Stimulated activated CD4-positive, alpha-beta T cell treated with anti-CD3 and anti-CD28 coated beads, TNF-alpha, amount 100 ng/mL, for 1 hour (primary cell): ENCODE measurements around the gene GP1BB.

Source experiments
- DNase-seq, 3 donors: peaks; one replicate each; pipeline ENCODE4 v3.0.0-alpha.2; 2020; ENCODE audit warnings: low read depth in 3 of 3, low spot score in 1 of 3

The GP1BB gene

DNA sequence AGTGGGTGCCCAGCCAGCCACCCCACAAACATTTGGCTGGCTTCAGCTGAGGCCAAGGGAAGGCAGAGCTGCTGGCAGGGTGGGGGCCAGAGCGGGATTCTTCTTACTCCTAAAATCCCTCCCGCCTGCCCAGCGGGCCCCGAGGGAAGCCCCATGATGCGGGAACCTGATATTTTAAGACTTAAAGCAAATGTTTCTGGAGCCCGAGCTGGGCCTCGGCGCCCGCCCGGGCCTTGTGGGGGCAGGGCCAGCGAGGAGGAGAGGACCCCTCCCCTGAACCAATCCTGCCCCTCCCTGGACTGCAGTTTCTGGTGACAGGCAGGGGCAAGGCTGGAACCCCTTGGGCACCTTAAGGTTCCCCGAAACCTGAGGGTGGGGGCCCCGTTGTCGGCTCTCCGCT, 17.2 kb downstream of the GP1BB start:
- DNase-seq = no peak

DNA sequence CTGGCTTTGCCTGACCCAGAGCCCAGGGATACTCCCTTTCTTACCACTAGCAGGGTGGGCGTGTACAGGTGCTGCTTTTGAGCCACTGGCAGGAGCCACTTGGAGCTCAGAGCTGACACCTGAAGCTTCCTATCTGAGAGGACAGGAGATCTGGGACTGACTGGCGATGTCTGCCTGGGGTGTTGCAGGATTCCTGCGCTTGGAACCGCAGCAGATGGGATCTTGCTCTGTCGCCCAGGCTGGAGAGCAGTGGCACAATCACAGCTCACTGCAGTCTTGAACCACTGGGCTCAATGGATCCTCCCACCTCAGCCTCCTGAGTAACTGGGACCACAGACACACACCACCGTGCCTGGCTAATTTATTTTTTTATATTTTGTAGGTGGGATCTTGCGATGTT, 17.7 kb downstream of the GP1BB start:
- no peak for DNase-seq

DNA sequence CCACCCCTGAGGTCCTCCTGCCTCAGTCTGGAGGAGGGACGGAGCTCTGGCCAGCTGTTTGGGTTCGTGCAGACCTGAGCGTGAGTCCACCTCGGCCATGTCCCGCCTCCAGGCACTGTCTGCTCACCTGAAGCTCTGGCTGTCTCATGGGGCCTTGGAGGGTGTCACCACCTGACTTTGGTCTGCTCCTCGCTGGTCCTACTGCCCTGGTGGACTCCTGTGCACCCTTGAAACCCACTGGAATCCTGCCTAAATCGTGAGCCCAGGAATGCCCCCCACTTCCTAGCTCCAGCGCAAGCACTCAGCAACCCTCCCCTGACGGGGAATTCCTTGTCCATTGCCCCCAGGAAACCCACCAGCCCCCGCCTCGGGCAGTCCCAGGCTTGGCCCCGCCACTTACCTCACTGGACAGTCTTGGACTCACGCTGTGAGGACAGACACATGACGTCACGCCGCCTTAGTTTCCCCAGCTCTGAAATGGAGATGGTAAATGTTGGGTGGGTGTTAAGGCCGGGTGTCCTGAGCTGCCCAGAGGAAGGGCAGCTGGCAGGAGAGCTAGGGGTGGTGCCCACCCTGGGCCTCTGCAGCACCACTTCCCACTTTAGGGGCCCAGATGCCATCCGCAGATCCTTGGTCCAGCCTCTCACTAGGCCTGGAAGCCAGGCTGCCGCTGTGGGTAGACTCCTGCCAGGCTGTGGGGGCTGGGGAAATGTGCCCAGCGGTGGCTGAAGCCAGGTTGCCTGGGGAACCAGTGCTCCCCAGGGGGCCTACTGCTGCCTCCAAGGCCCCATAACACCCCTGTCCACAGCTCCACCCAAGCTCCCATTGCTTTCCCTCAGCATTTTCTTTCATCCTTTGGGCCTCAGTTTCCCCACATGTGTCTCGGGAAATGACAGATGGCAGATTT, 19.1 kb downstream of the GP1BB start:
- no peak for DNase-seq

DNA sequence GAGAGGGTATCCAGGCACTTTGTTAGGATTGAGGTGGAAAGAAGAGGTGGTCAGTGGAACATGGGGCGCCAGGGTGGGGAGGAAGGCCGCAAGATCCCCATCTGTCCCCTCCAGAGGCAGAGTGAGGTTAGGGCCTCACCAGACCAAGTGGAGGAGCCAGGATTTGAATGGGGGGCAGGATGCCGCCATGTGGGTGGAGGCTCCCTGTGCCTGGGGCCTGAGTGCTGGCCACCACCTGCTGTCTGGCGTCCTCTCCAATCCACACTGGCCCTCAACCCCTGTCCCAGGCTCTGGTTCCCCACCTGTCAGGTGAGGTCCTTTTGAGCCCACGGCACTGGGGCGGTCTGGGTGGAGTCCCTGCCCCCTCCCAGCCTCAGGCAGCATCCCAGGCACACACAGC, 19.7 kb downstream of the GP1BB start:
- DNase-seq = no peak

DNA sequence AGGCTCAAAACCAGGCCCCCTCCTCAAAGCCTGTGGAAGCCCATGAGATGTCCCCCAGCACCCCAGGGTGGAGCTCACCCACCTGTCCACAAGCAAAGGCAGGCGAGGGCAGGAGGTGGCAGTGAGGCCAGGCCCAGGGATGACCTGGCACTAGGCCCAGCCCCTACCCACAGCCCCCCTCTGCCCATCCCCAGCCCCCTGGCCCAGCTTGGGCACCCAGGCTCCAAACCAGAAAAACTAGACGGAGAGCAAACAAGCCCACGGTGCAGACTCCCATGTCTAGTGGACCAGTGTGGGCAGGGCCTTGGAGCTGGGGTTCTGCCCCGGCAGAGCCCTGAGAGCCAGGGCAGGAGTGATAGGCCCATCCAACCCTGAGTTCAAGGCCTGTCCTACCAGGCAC, 20.3 kb downstream of the GP1BB start:
- DNase-seq = no peak

DNA sequence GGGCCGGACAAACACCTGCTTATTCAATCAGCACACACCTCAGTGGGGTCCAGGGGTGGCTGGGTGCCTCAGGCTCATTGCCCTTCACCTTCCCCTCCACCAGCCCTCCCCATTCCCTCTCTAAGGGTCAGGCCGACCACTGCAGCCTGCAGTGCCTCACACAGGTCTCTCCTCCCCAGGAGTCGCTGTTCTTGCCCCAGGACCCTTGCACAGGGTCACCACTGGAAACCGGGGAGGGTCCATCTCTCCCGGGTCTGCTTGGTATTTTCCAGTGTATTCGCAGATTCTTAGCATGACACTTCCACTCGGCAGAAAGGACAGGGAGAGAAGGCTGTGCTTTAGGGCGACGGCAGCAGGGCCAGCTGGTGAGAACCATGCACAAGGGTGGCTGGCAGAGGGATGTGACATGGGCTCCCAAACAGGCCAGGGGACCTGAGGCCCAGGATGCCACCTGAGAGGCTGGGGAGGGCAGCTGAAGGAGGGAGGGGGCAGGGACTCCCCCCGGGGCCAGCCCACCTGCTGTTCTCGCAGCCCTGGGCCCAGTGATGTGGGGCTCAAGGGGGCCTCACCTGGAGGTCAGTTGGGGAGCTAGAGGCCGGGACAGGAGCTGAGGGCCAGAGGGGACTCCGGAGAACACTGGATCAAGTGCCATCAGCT, 21.1 kb downstream of the GP1BB start:
- DNase-seq = no peak

DNA sequence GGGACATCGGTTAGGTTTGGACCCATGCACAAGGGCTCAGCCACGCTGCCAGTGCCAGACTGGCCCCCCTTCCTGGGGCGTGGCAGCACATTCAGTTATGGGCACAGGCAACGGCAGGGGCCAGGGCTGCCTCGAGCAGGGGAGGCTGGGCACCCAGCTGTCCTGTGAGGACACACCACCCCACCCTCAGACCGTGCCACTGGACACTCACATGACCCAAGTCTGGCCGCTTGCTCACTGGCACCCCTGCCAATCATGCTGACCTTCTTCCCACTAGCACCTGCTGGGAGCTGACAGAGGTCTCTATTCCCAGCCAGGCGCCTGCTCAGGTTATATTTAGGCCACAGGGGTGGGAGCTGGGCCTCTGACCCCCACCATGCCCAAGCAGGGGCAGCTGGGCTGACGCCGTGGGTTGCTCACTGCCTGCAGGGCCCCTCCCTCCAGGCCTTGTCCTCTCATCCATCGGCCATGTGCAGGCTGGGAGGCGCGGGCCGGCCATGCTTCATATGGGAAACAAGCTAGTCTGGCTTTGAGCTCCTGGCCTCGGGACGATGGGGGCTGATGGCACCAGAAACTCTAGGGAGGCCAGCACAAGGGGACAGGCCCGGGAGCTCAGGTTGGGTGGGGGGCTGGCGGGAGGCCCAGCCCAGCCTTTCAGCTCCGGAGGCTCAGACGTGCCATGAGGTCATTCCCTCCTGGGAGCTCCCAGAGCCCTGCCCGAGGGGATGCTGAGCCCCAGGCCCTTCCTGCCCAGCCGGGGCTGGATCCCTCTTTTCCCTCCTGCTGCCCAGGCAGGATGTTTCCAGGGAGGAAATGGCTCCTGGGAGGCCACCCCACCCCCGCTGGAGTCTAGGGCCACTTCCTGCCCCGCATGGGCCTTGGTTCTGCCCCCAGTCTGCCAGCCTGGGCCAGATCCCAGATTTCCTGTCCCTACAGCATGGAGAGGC, 22.1 kb downstream of the GP1BB start:
- no peak for DNase-seq

DNA sequence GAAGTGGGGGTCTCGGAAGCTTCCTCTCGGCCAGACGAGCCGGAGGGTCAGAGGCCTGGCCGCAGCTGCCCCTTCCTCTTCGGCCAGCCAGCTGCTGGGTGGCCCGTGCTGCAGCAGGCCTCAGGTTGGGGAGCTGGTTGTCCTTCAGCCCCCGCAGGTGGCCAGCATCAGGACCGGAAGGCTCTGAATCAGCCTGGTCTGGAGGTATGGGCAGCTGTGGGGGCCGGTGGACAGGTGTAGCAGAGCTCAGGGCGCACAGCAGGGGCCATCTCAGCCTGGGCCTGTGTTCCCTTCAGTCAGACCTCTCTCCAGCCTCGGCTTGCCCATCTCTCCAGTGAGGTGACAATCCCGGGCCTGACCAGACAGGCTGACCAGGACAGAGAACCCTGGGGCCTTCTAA, 23.4 kb downstream of the GP1BB start:
- DNase-seq = no peak

DNA sequence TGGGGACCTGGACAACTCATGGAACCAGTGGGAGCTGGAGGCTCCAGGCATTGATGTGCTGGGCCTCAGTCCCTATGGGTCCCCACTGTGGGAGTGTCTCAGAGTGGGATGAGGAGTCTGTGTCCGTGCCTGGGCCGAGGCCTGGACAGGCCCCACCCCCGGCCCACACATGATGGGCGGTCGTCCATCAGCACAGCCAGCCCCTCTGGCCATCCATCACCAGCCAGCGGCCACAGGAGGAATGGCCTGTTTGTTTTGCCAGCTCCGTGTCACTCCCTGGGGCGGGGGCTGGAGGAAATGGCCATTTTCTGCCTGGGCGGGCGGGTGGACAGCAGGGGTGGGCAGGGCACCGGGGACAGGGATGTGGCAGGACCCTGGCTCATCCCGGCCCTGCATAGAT, 24.2 kb downstream of the GP1BB start:
- DNase-seq = no peak

DNA sequence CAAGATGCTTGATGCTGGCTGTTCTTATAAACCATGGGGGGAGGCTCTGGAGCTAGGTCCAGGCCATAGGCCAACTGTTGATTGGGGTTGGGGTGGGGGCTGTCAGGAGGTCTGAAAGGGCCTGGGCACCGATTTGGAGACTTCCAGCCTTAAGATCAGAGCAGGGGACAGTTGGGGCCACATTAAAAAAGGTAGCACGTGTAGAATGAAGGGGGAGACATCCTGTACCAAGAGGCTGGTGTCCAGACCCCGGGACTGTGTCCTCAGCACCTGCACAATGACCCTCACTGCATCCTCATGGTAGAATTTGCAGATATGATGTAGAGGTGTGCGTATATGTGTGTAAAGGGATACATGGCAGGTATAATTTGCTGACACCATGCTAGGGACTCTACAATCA, 24.8 kb downstream of the GP1BB start:
- no peak for DNase-seq

DNA sequence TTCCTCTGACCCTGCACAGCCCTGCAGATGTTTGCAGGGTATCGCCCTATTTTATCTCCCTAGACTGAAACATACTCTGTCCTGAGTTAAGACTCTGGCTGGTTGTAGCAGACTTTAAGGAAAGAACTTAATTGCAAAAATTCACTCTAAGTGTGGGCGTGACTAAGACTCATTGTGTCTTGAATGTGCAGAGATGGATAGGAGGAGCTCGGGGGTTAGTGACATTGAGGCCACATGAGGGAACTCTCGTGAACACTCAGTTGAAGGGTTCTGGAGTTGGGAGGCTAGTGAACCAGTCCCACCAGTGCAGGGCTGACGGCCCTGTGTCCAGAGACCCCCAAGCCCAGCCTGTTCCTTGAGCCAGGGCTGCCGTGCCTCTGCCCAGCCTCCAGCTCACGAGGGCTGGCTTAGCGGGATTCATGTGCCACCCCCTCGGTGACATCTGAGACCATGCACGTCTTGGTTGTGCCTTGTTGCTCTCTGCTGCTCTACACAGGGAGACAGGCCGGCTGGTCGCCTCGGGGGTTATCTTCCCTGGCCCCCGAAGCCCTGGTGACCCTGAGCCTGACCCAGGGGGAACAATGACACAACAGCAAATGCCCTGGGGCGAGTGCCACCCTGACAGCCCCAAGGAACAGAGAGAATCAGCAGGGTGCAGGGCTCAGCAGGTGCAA, 25.8 kb downstream of the GP1BB start:
- DNase-seq = no peak

DNA sequence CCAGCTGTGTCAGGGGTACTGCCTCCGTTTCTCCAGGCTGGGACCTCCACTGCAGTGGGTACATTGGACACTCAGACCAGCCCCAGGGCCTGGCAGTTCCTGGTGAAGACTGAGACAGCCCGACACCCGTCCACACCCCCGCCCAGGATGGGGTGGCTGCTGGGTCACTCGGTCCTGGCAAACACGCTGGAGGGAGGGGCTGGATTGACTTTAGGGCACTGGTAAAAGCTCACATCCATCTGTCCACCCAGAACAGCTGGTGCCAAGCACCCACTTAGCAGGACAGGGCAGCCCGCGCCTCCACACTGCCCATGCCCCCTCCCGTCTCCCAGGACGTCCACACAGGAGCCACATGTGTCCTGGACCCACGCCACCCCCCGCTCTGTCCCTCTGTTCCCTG, 26.5 kb downstream of the GP1BB start:
- DNase-seq = no peak

DNA sequence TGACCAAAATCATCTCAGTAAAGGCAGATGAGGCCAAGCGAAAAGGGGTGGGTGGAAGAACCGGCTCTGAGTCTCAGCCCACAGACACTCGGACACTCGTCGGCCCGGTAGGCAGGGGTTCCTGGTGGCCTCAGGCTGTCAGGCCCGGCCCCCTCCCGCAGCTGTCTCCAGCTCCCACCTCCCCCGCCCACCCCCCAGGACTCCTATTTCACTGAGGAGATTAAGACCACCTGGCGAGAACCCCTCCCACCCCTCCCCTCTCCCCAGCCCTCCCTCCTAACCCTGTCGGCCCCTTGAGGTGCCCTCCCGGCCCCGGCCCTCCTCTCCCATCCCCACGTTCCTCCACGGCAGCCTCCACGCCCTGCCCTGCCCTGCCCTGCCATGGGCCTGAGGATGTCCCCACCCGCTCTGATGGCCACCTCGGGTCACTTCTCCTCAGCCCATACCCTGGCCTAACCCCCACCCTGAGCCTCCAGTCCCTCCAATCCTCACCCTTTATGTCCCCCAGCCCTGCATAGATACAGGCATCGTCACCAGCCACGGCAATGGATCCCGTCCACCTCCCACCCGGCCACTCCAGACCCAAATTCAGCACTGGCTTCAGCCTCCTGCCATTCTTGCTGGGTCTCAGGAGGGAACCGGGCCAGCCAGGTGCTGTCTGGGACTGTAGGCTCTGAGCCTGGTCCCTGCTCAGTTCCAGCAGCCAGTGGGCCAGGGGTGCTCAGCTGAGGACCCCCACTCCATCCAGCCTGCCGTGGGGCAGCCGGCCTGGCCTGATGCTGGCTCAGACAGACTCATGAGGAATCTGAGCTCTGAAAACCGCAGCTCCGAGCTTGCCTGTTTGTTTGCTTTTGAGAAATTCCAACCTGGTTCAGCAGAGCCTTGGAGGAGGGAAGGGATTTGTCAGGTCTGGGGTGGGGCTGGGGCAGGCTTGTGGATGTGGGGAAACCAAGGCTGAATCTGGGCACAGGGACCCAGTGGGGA, 27.5 kb downstream of the GP1BB start:
- DNase-seq = no peak

DNA sequence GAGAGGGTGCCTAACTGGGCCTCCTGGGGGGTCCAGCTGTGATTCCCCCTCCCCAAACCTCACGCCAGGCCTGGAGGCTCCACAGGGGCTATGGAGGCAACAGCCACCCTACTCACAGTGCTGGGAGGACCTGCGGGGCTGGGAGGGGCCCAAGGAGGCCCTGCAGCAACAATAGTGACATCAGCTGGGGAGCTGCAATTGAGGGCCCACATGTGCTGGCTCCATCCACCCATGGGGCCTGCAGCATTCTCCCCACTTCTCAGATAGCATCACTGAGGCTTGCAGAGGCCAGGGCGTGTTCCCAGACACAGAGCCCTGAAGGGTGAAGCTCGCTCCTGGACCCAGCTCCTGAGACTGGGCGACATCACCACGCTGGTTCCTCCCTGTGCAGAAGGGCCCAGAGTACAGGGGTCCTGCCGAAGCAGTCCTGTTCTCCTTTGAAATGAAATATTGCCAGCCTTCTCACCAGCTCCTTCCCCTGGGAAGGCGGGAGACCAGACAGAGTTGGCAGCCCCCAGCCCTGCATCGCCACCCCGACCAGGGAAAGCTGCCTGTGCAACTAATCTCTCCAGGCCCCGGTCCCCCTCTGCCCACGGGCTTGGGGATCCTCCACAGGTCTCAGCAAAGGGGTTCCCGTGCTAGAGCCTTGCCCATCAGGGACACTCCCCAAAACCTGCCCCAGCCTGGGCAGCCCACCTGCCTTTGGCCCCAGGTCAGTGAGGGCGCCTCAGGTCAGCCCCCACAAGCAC, 28.3 kb downstream of the GP1BB start:
- DNase-seq = no peak

DNA sequence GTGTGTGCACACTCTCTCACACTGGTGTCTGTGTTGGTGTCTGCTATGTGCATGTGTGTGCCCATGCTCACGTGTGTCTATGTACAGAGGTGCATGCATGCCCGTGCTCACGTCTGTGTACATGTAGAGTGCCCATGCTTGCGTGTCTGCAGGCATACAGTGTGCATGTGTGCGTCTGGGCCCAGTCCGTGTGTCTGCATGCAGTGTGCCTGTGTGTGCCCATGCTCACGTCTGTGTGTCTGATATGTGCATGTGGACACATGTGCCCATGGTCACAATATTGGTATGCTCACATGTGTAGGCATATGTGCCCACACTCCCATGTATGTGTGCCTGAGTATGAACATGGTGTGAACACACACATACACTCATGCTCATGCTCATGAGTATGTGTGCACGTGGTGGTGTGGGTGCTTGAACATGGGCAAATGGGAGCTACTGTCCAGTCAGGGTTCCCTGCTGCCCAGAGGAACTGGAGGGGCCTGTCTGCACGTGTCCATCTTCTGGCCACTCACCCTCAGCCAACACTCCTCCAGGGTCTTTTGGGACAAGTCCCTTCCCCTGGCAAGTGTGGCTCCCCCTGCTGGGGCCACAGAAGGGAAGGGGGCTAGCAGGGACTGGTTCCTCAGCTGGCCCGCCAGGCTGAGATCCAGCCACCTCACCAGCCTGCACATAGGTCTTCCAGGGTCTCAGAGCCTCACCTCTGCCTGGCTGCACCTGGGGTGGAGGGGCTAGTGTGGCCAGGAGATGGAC, 29.9 kb downstream of the GP1BB start:
- DNase-seq = no peak

DNA sequence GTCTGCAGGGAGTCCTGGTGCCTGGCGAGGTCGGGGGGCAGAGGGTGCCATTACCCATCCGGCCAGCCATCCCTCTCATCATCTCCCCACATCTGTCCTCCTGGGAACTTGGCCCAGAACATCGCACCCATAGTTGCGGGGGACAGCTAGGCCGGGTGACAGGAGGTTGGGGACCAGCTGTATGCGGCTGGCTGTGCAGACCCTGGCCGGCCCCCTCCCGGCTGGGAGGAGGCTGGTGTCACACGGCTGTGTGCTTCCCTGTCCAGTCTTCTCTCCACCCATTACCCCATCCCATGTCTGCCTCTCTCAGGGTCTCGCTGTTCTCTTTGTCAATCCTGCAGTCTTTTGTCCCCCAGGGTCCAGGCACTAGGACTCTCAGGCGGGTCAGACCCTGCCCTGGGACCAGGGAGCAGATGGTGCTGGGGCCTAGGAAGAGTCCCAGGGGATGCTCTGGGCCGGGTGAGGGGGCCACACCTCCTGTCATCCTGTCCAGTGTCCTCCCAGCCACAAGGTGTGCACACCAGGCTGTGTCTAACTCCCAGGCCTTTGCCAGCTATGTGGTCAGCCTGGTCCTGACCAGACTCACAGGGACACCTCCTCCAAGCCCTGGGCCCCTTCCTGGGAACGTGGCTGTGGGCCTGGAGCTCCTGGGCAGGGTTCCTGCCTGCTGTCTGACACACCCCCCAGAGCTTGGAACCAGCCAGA, 30.8 kb downstream of the GP1BB start:
- no peak for DNase-seq

DNA sequence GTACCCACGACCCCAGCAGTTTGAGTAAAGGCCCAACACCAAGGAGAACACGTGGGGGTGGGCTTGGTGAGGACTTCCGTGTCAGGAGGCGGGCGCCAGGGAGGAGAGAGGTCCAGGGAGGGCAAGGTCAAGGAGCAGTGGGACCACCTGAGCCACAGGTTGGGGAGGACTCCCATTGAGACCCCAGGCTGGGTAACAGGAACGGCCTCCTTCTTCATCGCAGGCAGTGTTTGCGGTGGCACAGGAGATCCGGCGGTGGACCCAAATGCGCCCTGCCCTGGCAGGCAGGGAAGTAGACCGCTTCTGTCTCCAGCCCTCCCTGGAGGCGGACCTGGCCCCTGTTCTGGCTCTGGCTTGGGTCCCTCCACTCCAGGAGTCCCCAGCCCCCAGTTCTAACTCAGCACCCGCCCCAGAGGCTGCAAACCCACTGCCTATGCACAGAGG, 31.4 kb downstream of the GP1BB start:
- DNase-seq = no peak
